Neural cell (in vitro differentiated cells): ENCODE data around the gene ADAMTS17. TPM values are rescaled to one million over a fixed set of nuclear protein-coding genes. Genes with fewer than 3 reads are reported as not detected.

ENCODE experiments used
- H2AFZ ChIP-seq: fragments of 200-600, 300-800 bp; sonication (generic), shearing (Covaris generic); 2 replicates; pipeline ENCODE4 v1.6.0; 2014; ENCODE audit warnings: low read depth, mild to moderate bottlenecking, antibody characterized with exemption, low read length, moderate library complexity
- H3F3A ChIP-seq: fragments of 200-600 bp; shearing (Covaris generic); 2 replicates; pipeline ENCODE4 v1.6.1; 2016; ENCODE audit warnings: mild to moderate bottlenecking, moderate library complexity, mixed read lengths, antibody characterized with exemption, low read length; ENCODE audit not compliant: insufficient read depth, poor library complexity, severe bottlenecking
- H3K27ac ChIP-seq: fragments of 200-600, 300-800 bp; sonication (generic), shearing (Covaris generic); 2 replicates; pipeline ENCODE4 v1.5.1; 2014; ENCODE audit warnings: mild to moderate bottlenecking, low read length, moderate library complexity
- H3K27me3 ChIP-seq: fragments of 300-800, 200-600 bp; sonication (generic), shearing (Covaris generic); 2 replicates; pipeline ENCODE4 v1.6.0; 2014; ENCODE audit warnings: mild to moderate bottlenecking, low read depth, low read length, moderate library complexity; ENCODE audit not compliant: insufficient read depth
- H3K36me3 ChIP-seq: fragments of 300-800, 200-600 bp; sonication (generic), shearing (Covaris generic); 2 replicates; pipeline ENCODE4 v1.5.1; 2014; ENCODE audit warnings: mild to moderate bottlenecking, antibody characterized with exemption, low read length, moderate library complexity; ENCODE audit not compliant: insufficient read depth
- H3K4me2 ChIP-seq: fragments of 300-800, 200-600 bp; sonication (generic), shearing (Covaris generic); 2 replicates; pipeline ENCODE4 v1.6.0; 2014; ENCODE audit warnings: mild to moderate bottlenecking, low read length
- H3K4me3 ChIP-seq: fragments of 300-800, 200-600 bp; sonication (generic), shearing (Covaris generic); 2 replicates; pipeline ENCODE4 v1.5.1; 2014; ENCODE audit warnings: mild to moderate bottlenecking, low read length, moderate library complexity
- H3K79me2 ChIP-seq: fragments of 200-600 bp; shearing (Covaris generic); replicated peaks from 2 replicates; pipeline ENCODE4 v1.6.0; 2014; ENCODE audit warnings: mild to moderate bottlenecking, low read length, moderate library complexity; ENCODE audit not compliant: insufficient read depth
- H3K9ac ChIP-seq: fragments of 300-800, 200-600 bp; sonication (generic), shearing (Covaris generic); 2 replicates; pipeline ENCODE4 v1.6.1; 2016; ENCODE audit warnings: mild to moderate bottlenecking, low read length, mixed read lengths
- H3K9me2 ChIP-seq: fragments of 200-600 bp; shearing (Covaris generic); 2 replicates; pipeline ENCODE4 v1.6.1; 2016; ENCODE audit warnings: mild to moderate bottlenecking, low read length, mixed read lengths; ENCODE audit not compliant: insufficient read depth
- H3K9me3 ChIP-seq: fragments of 200-600, 300-800 bp; sonication (generic), shearing (Covaris generic); 2 replicates; pipeline ENCODE4 v1.6.1; 2016; ENCODE audit warnings: mild to moderate bottlenecking, mixed run types, low read length, moderate library complexity, mixed read lengths
- H4K20me1 ChIP-seq: fragments of 200-600 bp; shearing (Covaris generic); 2 replicates; pipeline ENCODE4 v1.6.1; 2016; ENCODE audit warnings: mild to moderate bottlenecking, mixed run types; ENCODE audit not compliant: insufficient read depth
- EP300 ChIP-seq: fragments of 450-650 bp; conservative IDR thresholded peaks from 2 replicates; pipeline ENCODE4 v1.6.1; 2014; ENCODE audit warnings: antibody characterized with exemption, mild to moderate bottlenecking, moderate library complexity; ENCODE audit not compliant: poor library complexity, severe bottlenecking
- EZH2 ChIP-seq: fragments of 200-600, 300-800 bp; shearing (Covaris generic), sonication (generic); IDR thresholded peaks from 2 replicates; pipeline ENCODE4 v1.6.1; 2014; ENCODE audit warnings: antibody characterized with exemption, low read length, borderline replicate concordance, mild to moderate bottlenecking; ENCODE audit not compliant: insufficient read depth, poor library complexity, severe bottlenecking
- MXI1 ChIP-seq: fragments of 450-650 bp; conservative IDR thresholded peaks from 2 replicates; pipeline ENCODE4 v1.6.1; 2014; ENCODE audit warnings: antibody characterized with exemption, mild to moderate bottlenecking; ENCODE audit not compliant: poor library complexity, severe bottlenecking
- POLR2AphosphoS5 ChIP-seq: IDR thresholded peaks from 2 replicates; pipeline ENCODE4 v1.6.1; 2012
- RAD21 ChIP-seq: fragments of 450-650 bp; conservative IDR thresholded peaks from 2 replicates; pipeline ENCODE4 v1.6.1; 2014; ENCODE audit warnings: antibody characterized with exemption, mild to moderate bottlenecking, moderate library complexity
- SMC3 ChIP-seq: fragments of 450-650 bp; conservative IDR thresholded peaks from 2 replicates; pipeline ENCODE4 v1.6.1; 2014; ENCODE audit warnings: antibody characterized with exemption, mild to moderate bottlenecking, moderate library complexity; ENCODE audit not compliant: poor library complexity
- TAF1 ChIP-seq: IDR thresholded peaks from 2 replicates; pipeline ENCODE4 v1.6.1; 2012; ENCODE audit warnings: low read depth
- polyA plus RNA-seq: library from polyadenylated mRNA; depleted of rRNA; stranded (reverse); fragments of >200 nt; gene quantifications from 2 replicates; pipeline ENCODE4 v1.2.3, GENCODE V29; 2014
- TF ChIP-seq, protein P1 (sequence below): fragments of 450-650 bp; IDR thresholded peaks from 2 replicates; pipeline ENCODE4 v1.5.1; 2014; ENCODE audit warnings: antibody characterized with exemption, mild to moderate bottlenecking, moderate library complexity; ENCODE audit not compliant: poor library complexity, severe bottlenecking
- TF ChIP-seq, protein P2 (sequence below): IDR thresholded peaks from 2 replicates; pipeline ENCODE4 v1.6.1; 2012; ENCODE audit warnings: borderline replicate concordance

The ADAMTS17 gene
- polyA plus RNA-seq, 1 donor from 2014 or later, result 0.04 TPM

DNA sequence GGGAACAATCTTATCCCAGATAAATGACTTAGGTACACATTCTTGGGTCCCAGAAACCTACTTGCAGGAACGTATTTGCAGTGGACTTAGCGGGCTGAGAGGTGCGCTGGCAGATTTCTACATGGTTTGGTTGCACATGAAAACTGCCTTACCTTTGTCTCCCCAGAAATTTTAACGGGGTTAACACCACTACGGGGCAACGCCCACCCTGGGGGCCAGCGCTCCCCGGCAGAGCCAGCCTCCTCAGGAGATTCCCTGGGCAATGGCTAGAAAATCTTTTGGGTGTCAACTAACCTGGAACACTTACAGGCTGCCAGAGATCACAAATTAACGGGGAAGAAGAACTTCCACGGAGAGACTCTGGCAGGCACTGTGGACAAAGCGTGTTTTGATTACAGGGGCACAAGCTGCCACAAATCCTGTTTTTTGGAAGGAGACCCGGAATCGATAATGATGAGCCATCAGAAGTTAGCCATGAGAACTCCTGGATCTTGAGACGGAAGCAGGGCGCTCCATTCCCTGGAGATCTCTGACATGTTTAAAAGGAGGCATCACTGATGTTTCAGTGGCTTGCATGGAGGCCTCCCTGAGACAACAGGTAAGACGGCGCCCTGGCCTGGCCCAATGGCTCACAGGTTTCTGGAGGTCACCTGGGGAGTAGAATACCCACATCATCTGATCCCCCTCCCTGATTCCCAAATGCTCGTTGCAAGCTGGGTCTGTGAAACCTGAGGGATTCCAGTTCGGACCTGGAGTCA, 288.9 kb downstream of the ADAMTS17 start:
- no peak overlapping the region for H3K4me3 ChIP-seq
- no peaks in the 10 kb centered on the region for H3K9me3 ChIP-seq
- no peaks in the 10 kb centered on the region for H3K27me3 ChIP-seq
- H3F3A ChIP-seq, result no peaks in the 10 kb centered on the region
- H3K9me2 ChIP-seq, result no peaks in the 10 kb centered on the region
- H3K79me2 ChIP-seq, result no peaks in the 10 kb centered on the region
- TF ChIP-seq TAF1 (no peak), SMC3 (no peak), RAD21 (no peak), EZH2 (no peak), EP300 (no peak), POLR2AphosphoS5 (no peak), MXI1 (no peak)
- TF ChIP-seq, protein P1, sequence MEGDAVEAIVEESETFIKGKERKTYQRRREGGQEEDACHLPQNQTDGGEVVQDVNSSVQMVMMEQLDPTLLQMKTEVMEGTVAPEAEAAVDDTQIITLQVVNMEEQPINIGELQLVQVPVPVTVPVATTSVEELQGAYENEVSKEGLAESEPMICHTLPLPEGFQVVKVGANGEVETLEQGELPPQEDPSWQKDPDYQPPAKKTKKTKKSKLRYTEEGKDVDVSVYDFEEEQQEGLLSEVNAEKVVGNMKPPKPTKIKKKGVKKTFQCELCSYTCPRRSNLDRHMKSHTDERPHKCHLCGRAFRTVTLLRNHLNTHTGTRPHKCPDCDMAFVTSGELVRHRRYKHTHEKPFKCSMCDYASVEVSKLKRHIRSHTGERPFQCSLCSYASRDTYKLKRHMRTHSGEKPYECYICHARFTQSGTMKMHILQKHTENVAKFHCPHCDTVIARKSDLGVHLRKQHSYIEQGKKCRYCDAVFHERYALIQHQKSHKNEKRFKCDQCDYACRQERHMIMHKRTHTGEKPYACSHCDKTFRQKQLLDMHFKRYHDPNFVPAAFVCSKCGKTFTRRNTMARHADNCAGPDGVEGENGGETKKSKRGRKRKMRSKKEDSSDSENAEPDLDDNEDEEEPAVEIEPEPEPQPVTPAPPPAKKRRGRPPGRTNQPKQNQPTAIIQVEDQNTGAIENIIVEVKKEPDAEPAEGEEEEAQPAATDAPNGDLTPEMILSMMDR, result no peak
- TF ChIP-seq, protein P2, sequence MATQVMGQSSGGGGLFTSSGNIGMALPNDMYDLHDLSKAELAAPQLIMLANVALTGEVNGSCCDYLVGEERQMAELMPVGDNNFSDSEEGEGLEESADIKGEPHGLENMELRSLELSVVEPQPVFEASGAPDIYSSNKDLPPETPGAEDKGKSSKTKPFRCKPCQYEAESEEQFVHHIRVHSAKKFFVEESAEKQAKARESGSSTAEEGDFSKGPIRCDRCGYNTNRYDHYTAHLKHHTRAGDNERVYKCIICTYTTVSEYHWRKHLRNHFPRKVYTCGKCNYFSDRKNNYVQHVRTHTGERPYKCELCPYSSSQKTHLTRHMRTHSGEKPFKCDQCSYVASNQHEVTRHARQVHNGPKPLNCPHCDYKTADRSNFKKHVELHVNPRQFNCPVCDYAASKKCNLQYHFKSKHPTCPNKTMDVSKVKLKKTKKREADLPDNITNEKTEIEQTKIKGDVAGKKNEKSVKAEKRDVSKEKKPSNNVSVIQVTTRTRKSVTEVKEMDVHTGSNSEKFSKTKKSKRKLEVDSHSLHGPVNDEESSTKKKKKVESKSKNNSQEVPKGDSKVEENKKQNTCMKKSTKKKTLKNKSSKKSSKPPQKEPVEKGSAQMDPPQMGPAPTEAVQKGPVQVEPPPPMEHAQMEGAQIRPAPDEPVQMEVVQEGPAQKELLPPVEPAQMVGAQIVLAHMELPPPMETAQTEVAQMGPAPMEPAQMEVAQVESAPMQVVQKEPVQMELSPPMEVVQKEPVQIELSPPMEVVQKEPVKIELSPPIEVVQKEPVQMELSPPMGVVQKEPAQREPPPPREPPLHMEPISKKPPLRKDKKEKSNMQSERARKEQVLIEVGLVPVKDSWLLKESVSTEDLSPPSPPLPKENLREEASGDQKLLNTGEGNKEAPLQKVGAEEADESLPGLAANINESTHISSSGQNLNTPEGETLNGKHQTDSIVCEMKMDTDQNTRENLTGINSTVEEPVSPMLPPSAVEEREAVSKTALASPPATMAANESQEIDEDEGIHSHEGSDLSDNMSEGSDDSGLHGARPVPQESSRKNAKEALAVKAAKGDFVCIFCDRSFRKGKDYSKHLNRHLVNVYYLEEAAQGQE, result no peak
- no peak overlapping the region for H3K4me2 ChIP-seq
- no peaks in the 10 kb centered on the region for H4K20me1 ChIP-seq
- no peak overlapping the region for H3K27ac ChIP-seq
- no peak overlapping the region for H3K9ac ChIP-seq
- H3K36me3 ChIP-seq, result no peaks in the 10 kb centered on the region
- no peak overlapping the region for H2AFZ ChIP-seq

DNA sequence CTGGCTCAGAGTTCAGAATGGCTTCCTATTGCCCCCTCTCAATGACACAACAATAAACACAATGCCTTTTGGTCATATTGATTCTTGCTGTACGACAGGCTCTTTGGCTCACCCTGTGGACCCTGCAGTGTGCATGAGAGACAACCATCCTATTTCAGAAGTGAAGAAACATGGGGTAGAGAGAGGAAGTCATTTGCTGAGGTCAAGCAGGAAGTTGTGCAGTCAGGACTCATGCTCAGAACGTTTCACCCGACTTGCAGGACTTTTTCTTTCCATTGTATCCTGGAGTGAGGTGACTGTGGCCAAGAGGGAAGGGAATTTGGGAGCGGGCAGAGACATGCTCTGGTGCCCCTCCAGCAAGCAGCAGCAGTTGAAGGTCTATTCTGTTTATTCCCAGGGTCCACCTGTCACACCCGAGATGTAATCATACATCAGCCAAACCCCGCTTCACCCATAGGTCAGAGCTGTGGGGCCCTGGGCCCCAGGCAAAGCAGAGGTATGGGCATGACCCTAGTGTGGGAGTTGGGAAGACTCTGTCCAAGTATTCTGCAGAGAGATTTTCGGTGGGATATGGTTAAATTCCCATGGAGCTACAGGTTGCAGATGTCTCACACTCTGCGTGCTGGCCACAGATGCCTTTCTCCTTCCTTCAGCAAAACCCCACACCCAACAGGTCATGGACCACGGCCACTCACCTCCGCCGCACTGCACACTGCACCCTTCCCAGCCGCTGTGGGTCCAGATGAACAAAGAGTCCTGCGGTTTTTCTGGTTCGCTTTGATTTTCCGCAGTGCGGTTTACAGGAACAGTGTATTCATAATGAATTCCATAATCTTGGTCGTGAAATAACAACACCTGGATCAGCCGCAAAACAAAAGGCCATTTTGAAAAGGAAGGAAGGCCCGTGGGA, 290.6 kb downstream of the ADAMTS17 start:
- H3K4me3 ChIP-seq, result no peak overlapping the region
- H2AFZ ChIP-seq, result no peak overlapping the region
- no peak overlapping the region for H3K9ac ChIP-seq
- no peaks in the 10 kb centered on the region for H3F3A ChIP-seq
- no peaks in the 10 kb centered on the region for H3K27me3 ChIP-seq
- TF ChIP-seq EP300 (no peak), RAD21 (no peak), EZH2 (no peak), POLR2AphosphoS5 (no peak), TAF1 (no peak), SMC3 (no peak), MXI1 (no peak)
- TF ChIP-seq, protein P1, result no peak
- TF ChIP-seq, protein P2, result no peak
- no peaks in the 10 kb centered on the region for H3K36me3 ChIP-seq
- no peaks in the 10 kb centered on the region for H3K9me2 ChIP-seq
- H3K79me2 ChIP-seq, result no peaks in the 10 kb centered on the region
- H3K9me3 ChIP-seq, result no peaks in the 10 kb centered on the region
- H3K4me2 ChIP-seq, result no peak overlapping the region
- H3K27ac ChIP-seq, result no peak overlapping the region
- H4K20me1 ChIP-seq, result no peaks in the 10 kb centered on the region
